Liver (tissue), 9 donors: Measurements from ENCODE around the gene MYO16. TPM values are rescaled to one million over a fixed set of nuclear protein-coding genes. Genes with fewer than 3 reads are reported as not detected.

Experiments
- DNase-seq: peaks from one replicate; pipeline ENCODE4 v3.0.0-alpha.2; 2017; ENCODE audit warnings: low spot score
- H3K27ac ChIP-seq, 2 donors: one replicate each; pipeline ENCODE4 v1.7.0; 2013; ENCODE audit warnings: inconsistent platforms in 2 of 2, low read length in 2 of 2, control low read depth in 1 of 2, low read depth in 1 of 2, mild to moderate bottlenecking in 1 of 2
- H3K27me3 ChIP-seq, 4 donors: one replicate each; pipeline versions ENCODE4 v1.6.1 to v1.7.0; 2013; ENCODE audit warnings: low read length in 3 of 4, inconsistent platforms in 1 of 4, mild to moderate bottlenecking in 1 of 4, moderate library complexity in 1 of 4; ENCODE audit not compliant: control insufficient read depth in 4 of 4, insufficient read depth in 4 of 4
- H3K36me3 ChIP-seq, 4 donors: one replicate each; pipeline versions ENCODE4 v1.6.1 to v1.7.0; 2013; ENCODE audit warnings: low read length in 3 of 4, mild to moderate bottlenecking in 3 of 4, low read depth in 1 of 4, moderate library complexity in 1 of 4; ENCODE audit not compliant: control insufficient read depth in 4 of 4, insufficient read depth in 3 of 4
- H3K4me1 ChIP-seq, 4 donors: one replicate each; pipeline versions ENCODE4 v1.6.1 to v1.7.0; 2013; ENCODE audit warnings: low read length in 3 of 4, mild to moderate bottlenecking in 3 of 4, moderate library complexity in 1 of 4; ENCODE audit not compliant: control insufficient read depth in 4 of 4, insufficient read depth in 4 of 4
- H3K4me3 ChIP-seq, 3 donors: one replicate each; pipeline versions ENCODE4 v1.6.1 to v1.7.0; 2013; ENCODE audit warnings: low read length in 3 of 3, control low read depth in 1 of 3, low read depth in 1 of 3, mild to moderate bottlenecking in 1 of 3
- H3K9ac ChIP-seq, 2 donors: one replicate each; pipeline ENCODE4 v1.7.0; 2013; ENCODE audit warnings: low read length in 2 of 2, mild to moderate bottlenecking in 2 of 2, moderate library complexity in 2 of 2, control low read depth in 1 of 2, low read depth in 1 of 2
- H3K9me3 ChIP-seq, 4 donors: one replicate each; pipeline versions ENCODE4 v1.6.1 to v1.7.0; 2013; ENCODE audit warnings: low read length in 3 of 4; ENCODE audit not compliant: control insufficient read depth in 4 of 4
- ATF3 ChIP-seq: IDR thresholded peaks from 2 replicates; pipeline ENCODE4 v1.6.1; 2016; ENCODE audit warnings: antibody characterized with exemption
- CTCF ChIP-seq: fragments of 150-350 bp; IDR thresholded peaks from 2 replicates; pipeline ENCODE4 v1.5.1; 2017; ENCODE audit warnings: improper control_type of control experiment, low read depth, low read length; ENCODE audit not compliant: missing input control
- FOXA1 ChIP-seq: IDR thresholded peaks from 2 replicates; pipeline ENCODE4 v1.6.1; 2016; ENCODE audit warnings: antibody characterized with exemption
- FOXA2 ChIP-seq: IDR thresholded peaks from 2 replicates; pipeline ENCODE4 v1.6.1; 2016; ENCODE audit warnings: antibody characterized with exemption
- GABPA ChIP-seq, 2 donors: IDR thresholded peaks in 1 of 2; conservative IDR thresholded peaks in 1 of 2; 2 replicates each; pipeline ENCODE4 v1.6.1; 2016; ENCODE audit warnings: antibody characterized with exemption in 2 of 2, mild to moderate bottlenecking in 1 of 2, moderate library complexity in 1 of 2
- HNF4A ChIP-seq, 2 donors: conservative IDR thresholded peaks; 2 replicates each; pipeline ENCODE4 v1.6.1; 2016; ENCODE audit warnings: antibody characterized with exemption in 2 of 2, mild to moderate bottlenecking in 2 of 2
- JUND ChIP-seq, 2 donors: IDR thresholded peaks; 2 replicates each; pipeline ENCODE4 v1.6.1; 2016; ENCODE audit warnings: antibody characterized with exemption in 2 of 2
- NR2F2 ChIP-seq: IDR thresholded peaks from 2 replicates; pipeline ENCODE4 v1.6.1; 2016; ENCODE audit warnings: antibody characterized with exemption
- REST ChIP-seq: IDR thresholded peaks from 2 replicates; pipeline ENCODE4 v1.6.1; 2016; ENCODE audit warnings: antibody characterized with exemption, mild to moderate bottlenecking
- TAF1 ChIP-seq: conservative IDR thresholded peaks from 2 replicates; pipeline ENCODE4 v1.6.1; 2016; ENCODE audit warnings: antibody characterized with exemption, mild to moderate bottlenecking
- YY1 ChIP-seq: IDR thresholded peaks from 2 replicates; pipeline ENCODE4 v1.6.1; 2016; ENCODE audit warnings: antibody characterized with exemption, mild to moderate bottlenecking
- ZBTB33 ChIP-seq: IDR thresholded peaks from 2 replicates; pipeline ENCODE4 v1.6.1; 2016; ENCODE audit warnings: antibody characterized with exemption
- WGBS: extraction: QIAGEN DNeasy Blood & Tissue Kit; methylation state at CpG from one replicate; pipeline ENCODE4 v1.1.7; 2013; 5-methylcytosine and 5-hydroxymethylcytosine counted together
- polyA plus RNA-seq, 2 donors: library from polyadenylated mRNA; stranded (reverse) in 1 of 2; unstranded in 1 of 2; fragments of 200-250 nt in 1 of 2; fragments of >200 nt in 1 of 2; fragmentation: Nextera tagmentation in 1 of 2; extraction: Ambion mirVana in 1 of 2; gene quantifications; one replicate each; pipeline versions ENCODE4 v1.2.1 to v1.2.3, GENCODE V29; 2013 to 2015
- total RNA-seq, 2 donors: library from RNA; depleted of rRNA; stranded (reverse); fragments of >200 nt; gene quantifications; one replicate each; pipeline ENCODE4 v1.2.3, GENCODE V29; 2014
- donor health status: healthy.
- donor health status: healthy.
- donor health status: healthy.
- donor health status: healthy.
- donor health status: healthy.

Gene MYO16
- total and polyA plus RNA-seq, 4 donors, result 0.37 to 1.1 (median 0.68) TPM

- 69% methylated on average over 5 of the region's 5 CpGs for WGBS
- Histone ChIP-seq H3K4me1 (no peaks in the 10 kb centered on the region), H3K27me3 (no peaks in the 10 kb centered on the region), H3K9ac (no peak overlapping the region), H3K4me3 (no peak overlapping the region), H3K27ac (no peak overlapping the region), H3K36me3 (no peaks in the 10 kb centered on the region), H3K9me3 (peaks cover 6 to 16% (median 9%) of the 10 kb centered on the region in 4 donors)
- TF ChIP-seq JUND (IDR thresholded peaks at IDR 0.05) (no peak), ATF3 (no peak), YY1 (no peak), REST (no peak), FOXA2 (no peak)
- no peak for DNase-seq
Observed at GRCh38 chr13:108645376-108645775, 16.0 kb downstream of the MYO16 start.

DNA sequence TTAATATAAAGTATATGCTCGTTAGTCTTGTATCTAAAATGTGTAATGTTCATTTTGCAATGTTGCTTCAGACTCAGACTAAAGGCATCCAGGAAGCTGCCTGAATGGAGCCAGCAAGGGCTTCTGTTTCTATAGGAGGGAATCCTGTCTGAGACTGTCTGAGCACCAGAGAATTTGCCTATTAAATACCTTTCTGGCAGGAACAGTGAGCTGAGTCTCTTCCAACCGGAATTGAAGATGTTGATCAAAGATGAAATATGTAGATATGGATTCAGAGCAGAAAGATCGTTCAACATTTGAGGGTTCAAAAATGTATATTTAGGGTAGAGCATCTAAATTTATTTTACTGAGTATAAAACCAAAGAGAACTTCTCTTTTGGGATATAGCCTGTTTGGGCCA lies 20.9 kb downstream of the MYO16 start:
- no peak overlapping the region for H3K27ac ChIP-seq
- no peak for TF ChIP-seq GABPA (IDR thresholded peaks at IDR 0.05 in 1 of 2, conservative IDR thresholded peaks at IDR 0.05 in 1 of 2)
- DNase-seq, result no peak
- WGBS, result 54% methylated on average over 3 of the region's 3 CpGs
- H3K9ac ChIP-seq, result no peak overlapping the region
- H3K36me3 ChIP-seq, result no peaks in the 10 kb centered on the region
- no peaks in the 10 kb centered on the region for H3K4me1 ChIP-seq
- no peaks in the 10 kb centered on the region for H3K27me3 ChIP-seq
- no peak overlapping the region for H3K4me3 ChIP-seq
- peaks cover 4 to 7% (median 7%) of the 10 kb centered on the region in 4 donors for H3K9me3 ChIP-seq

- no peaks in the 10 kb centered on the region for H3K27me3 ChIP-seq
- no peaks in the 10 kb centered on the region for H3K4me1 ChIP-seq
- no peak overlapping the region for H3K4me3 ChIP-seq
- DNase-seq, result no peak
- no peak for TF ChIP-seq TAF1
- TF ChIP-seq NR2F2, result no peak
- no peak for TF ChIP-seq JUND (IDR thresholded peaks at IDR 0.05)
- TF ChIP-seq CTCF, result no peak
- no peak for TF ChIP-seq FOXA1
- TF ChIP-seq ZBTB33, result no peak
- TF ChIP-seq HNF4A (conservative IDR thresholded peaks at IDR 0.05), result no peak
- H3K27ac ChIP-seq, result no peak overlapping the region
- H3K36me3 ChIP-seq, result no peaks in the 10 kb centered on the region
- H3K9ac ChIP-seq, result no peak overlapping the region
- no peaks in the 10 kb centered on the region for H3K9me3 ChIP-seq
- WGBS, result 79% methylated on average over 4 of the region's 4 CpGs
Observed at GRCh38 chr13:108656742-108657141, 27.3 kb downstream of the MYO16 start.
